Neural progenitor cell (in vitro differentiated cells): ENCODE measurements around the gene SLC6A12.

ENCODE experiments used
- EZH2 ChIP-seq: fragments of 200-600 bp; sonication (generic); IDR thresholded peaks from 2 replicates; pipeline ENCODE4 v1.6.1; 2017; ENCODE audit warnings: antibody characterized with exemption, mild to moderate bottlenecking, moderate library complexity
- EZH2phosphoT487 ChIP-seq: fragments of 200-600 bp; sonication (generic); IDR thresholded peaks from 2 replicates; pipeline ENCODE4 v1.6.1; 2017; ENCODE audit warnings: antibody characterized with exemption
- TF ChIP-seq, protein P1 (sequence below): fragments of 200-600 bp; sonication (generic); IDR thresholded peaks from 2 replicates; pipeline ENCODE4 v1.5.1; 2017; ENCODE audit warnings: antibody characterized with exemption, mild to moderate bottlenecking

DNA sequence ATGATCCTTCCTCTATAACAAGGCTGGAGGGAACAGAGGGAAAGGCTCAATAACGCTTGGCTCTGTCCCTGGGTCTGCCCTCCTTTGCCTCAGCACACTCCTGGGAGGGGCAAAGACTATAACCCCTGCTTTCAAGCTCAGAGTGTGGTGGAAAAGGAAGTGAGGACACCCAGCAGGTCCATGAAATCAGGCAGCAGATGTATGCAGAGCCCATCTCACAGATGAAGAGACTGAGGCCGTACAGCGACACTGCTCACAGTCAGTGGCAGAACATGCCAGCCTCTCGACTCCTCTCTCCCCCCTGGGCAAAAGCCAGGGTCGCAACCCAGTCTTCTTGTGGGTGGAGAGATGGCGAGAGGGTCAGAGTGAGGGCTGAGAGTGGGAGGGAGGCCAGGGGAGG lies 39.8 kb downstream of the SLC6A12 start:
- TF ChIP-seq, protein P1, sequence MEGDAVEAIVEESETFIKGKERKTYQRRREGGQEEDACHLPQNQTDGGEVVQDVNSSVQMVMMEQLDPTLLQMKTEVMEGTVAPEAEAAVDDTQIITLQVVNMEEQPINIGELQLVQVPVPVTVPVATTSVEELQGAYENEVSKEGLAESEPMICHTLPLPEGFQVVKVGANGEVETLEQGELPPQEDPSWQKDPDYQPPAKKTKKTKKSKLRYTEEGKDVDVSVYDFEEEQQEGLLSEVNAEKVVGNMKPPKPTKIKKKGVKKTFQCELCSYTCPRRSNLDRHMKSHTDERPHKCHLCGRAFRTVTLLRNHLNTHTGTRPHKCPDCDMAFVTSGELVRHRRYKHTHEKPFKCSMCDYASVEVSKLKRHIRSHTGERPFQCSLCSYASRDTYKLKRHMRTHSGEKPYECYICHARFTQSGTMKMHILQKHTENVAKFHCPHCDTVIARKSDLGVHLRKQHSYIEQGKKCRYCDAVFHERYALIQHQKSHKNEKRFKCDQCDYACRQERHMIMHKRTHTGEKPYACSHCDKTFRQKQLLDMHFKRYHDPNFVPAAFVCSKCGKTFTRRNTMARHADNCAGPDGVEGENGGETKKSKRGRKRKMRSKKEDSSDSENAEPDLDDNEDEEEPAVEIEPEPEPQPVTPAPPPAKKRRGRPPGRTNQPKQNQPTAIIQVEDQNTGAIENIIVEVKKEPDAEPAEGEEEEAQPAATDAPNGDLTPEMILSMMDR, result no peak
- no peak for TF ChIP-seq EZH2
- TF ChIP-seq EZH2phosphoT487, result no peak
